ENCODE measurements around the gene BDH1.

DNA sequence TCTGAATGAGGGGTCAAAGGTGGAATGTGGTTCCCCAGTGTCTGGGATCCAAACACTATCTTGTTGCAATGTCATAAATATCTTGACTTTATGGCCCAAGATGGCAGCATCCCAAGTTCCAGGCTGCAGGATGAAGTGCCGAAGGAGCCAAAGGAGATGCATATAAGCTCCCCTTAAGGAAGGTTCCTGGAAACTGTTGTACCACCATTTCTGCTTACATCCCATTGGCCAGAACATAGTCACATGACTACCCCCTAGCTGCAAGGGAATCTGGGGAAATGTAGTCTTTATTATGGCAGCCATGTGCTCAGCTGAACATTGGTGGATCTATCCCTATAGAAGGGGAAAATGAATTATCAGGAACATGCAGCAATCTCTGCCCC is 54.3 kb downstream of the BDH1 start:
- TF ChIP-seq, protein P1, sequence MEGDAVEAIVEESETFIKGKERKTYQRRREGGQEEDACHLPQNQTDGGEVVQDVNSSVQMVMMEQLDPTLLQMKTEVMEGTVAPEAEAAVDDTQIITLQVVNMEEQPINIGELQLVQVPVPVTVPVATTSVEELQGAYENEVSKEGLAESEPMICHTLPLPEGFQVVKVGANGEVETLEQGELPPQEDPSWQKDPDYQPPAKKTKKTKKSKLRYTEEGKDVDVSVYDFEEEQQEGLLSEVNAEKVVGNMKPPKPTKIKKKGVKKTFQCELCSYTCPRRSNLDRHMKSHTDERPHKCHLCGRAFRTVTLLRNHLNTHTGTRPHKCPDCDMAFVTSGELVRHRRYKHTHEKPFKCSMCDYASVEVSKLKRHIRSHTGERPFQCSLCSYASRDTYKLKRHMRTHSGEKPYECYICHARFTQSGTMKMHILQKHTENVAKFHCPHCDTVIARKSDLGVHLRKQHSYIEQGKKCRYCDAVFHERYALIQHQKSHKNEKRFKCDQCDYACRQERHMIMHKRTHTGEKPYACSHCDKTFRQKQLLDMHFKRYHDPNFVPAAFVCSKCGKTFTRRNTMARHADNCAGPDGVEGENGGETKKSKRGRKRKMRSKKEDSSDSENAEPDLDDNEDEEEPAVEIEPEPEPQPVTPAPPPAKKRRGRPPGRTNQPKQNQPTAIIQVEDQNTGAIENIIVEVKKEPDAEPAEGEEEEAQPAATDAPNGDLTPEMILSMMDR (optimal IDR thresholded peaks at IDR 0.05 in 1 of 3, IDR thresholded peaks at IDR 0.05 in 1 of 3, conservative IDR thresholded peaks at IDR 0.05 in 1 of 3; ENCODE audit: extremely low read depth in 1 of 3, insufficient read depth in 2 of 3, low read length in 3 of 3) = no peak
- no peak for TF ChIP-seq EZH2 (IDR thresholded peaks at IDR 0.05; ENCODE audit: low read length)
